SK-N-SH (cell line): ENCODE results near the gene KRTAP9-8. TPM values are rescaled to one million over a fixed set of nuclear protein-coding genes. Genes with fewer than 3 reads are reported as not detected.

Source experiments
- CTCF ChIA-PET: fragments of 300-600, 350-600 bp; formaldehyde crosslinking; extraction: SDS; loops from one replicate; lab custom pipeline; 2021; lab: Yijun Ruan, JAX
- POLR2A ChIA-PET: fragments of 350-600 bp; sonication (Branson Sonifier 250); formaldehyde crosslinking; extraction: SDS; loops from one replicate; lab custom pipeline; 2020; ENCODE audit warnings: antibody characterized with exemption, inconsistent platforms; lab: Yijun Ruan, JAX
- DNase-seq: peaks from one replicate; pipeline ENCODE4 v3.0.0; 2012
- H2AFZ ChIP-seq: fragments of 200-600 bp; sonication (generic); 2 replicates; pipeline ENCODE4 v1.8.1; 2016; ENCODE audit warnings: antibody characterized with exemption, mild to moderate bottlenecking, low read depth
- H3F3A ChIP-seq: fragments of 200-600 bp; sonication (generic); replicated peaks from 2 replicates; pipeline ENCODE3; 2016; ENCODE audit warnings: antibody characterized with exemption, mild to moderate bottlenecking; ENCODE audit not compliant: insufficient read depth
- H3K27ac ChIP-seq, 2 experiments: fragments of 200-500 bp in 1 of 2; fragments of 200-600 bp in 1 of 2; sonication (Bioruptor generic) in 1 of 2; sonication (generic), shearing (Covaris generic) in 1 of 2; 2 replicates each; pipeline versions ENCODE4 v1.5.1 to v1.6.1; 2014 to 2016; ENCODE audit warnings: low read depth in 2 of 2, inconsistent platforms in 1 of 2, low read length in 1 of 2, mild to moderate bottlenecking in 1 of 2, mixed read lengths in 1 of 2
- H3K27me3 ChIP-seq: fragments of 200-600 bp; sonication (generic), shearing (Covaris generic); 2 replicates; pipeline ENCODE4 v1.6.1; 2016; ENCODE audit warnings: mixed run types; ENCODE audit not compliant: insufficient read depth
- H3K36me3 ChIP-seq, 2 experiments: fragments of 200-500 bp in 1 of 2; fragments of 200-600 bp in 1 of 2; sonication (Bioruptor generic) in 1 of 2; sonication (generic) in 1 of 2; replicated peaks in 1 of 2; 2 replicates each; pipeline versions ENCODE3 to v1.5.1; 2014 to 2016; ENCODE audit warnings: low read length in 1 of 2, mild to moderate bottlenecking in 1 of 2; ENCODE audit not compliant: insufficient read depth in 2 of 2, control insufficient read depth in 1 of 2
- H3K4me1 ChIP-seq, 2 experiments: fragments of 200-500 bp in 1 of 2; fragments of 200-600 bp in 1 of 2; sonication (Bioruptor generic) in 1 of 2; sonication (generic), shearing (Covaris generic) in 1 of 2; 2 replicates each; pipeline versions ENCODE4 v1.5.1 to v1.6.1; 2014 to 2016; ENCODE audit warnings: low read depth in 1 of 2, low read length in 1 of 2, mixed run types in 1 of 2; ENCODE audit not compliant: insufficient read depth in 2 of 2, control insufficient read depth in 1 of 2
- H3K4me2 ChIP-seq: fragments of 200-600 bp; sonication (generic), shearing (Covaris generic); 2 replicates; pipeline ENCODE4 v1.6.1; 2017; ENCODE audit warnings: mixed run types
- H3K4me3 ChIP-seq, 2 experiments: fragments of 200-500 bp in 1 of 2; fragments of 200-600 bp in 1 of 2; sonication (Bioruptor generic) in 1 of 2; sonication (generic), shearing (Covaris generic) in 1 of 2; 2 replicates each; pipeline versions ENCODE4 v1.5.1 to v1.8.1; 2014 to 2016; ENCODE audit warnings: low read depth in 2 of 2, inconsistent platforms in 1 of 2, low read length in 1 of 2, mild to moderate bottlenecking in 1 of 2, mixed read lengths in 1 of 2, moderate library complexity in 1 of 2
- H3K79me2 ChIP-seq: fragments of 200-600 bp; sonication (generic); 2 replicates; pipeline ENCODE4 v1.8.1; 2017; ENCODE audit warnings: mild to moderate bottlenecking; ENCODE audit not compliant: insufficient read depth
- H3K9ac ChIP-seq: fragments of 200-600 bp; sonication (generic); 2 replicates; pipeline ENCODE4 v1.6.1; 2017; ENCODE audit warnings: mixed run types
- H3K9me2 ChIP-seq: fragments of 200-600 bp; sonication (generic); 2 replicates; pipeline ENCODE4 v1.6.1; 2017; ENCODE audit warnings: mixed run types
- H3K9me3 ChIP-seq: fragments of 200-600 bp; sonication (generic); 2 replicates; pipeline ENCODE4 v1.6.1; 2017; ENCODE audit warnings: mixed run types, mild to moderate bottlenecking, moderate library complexity
- H4K20me1 ChIP-seq: fragments of 200-600 bp; sonication (generic); 2 replicates; pipeline ENCODE4 v1.6.1; 2017; ENCODE audit warnings: mild to moderate bottlenecking, mixed run types; ENCODE audit not compliant: insufficient read depth
- EP300 ChIP-seq, 2 experiments: IDR thresholded peaks; 2 replicates each; pipeline versions ENCODE4 v1.4.0 to v1.6.1; 2012; ENCODE audit warnings: borderline replicate concordance in 1 of 2, low read depth in 1 of 2, low read length in 1 of 2
- EZH2phosphoT487 ChIP-seq: fragments of 200-600 bp; sonication (generic); IDR thresholded peaks from 2 replicates; pipeline ENCODE4 v1.6.1; 2017; ENCODE audit warnings: low read depth, mixed run types, mild to moderate bottlenecking, antibody characterized with exemption, moderate library complexity, borderline replicate concordance
- FOXM1 ChIP-seq: IDR thresholded peaks from 2 replicates; pipeline ENCODE4 v1.4.0; 2012; ENCODE audit warnings: low read depth, mild to moderate bottlenecking
- GABPA ChIP-seq: IDR thresholded peaks from 2 replicates; pipeline ENCODE4 v1.4.0; 2012; ENCODE audit warnings: low read depth, mild to moderate bottlenecking
- MAX ChIP-seq: IDR thresholded peaks from 2 replicates; pipeline ENCODE4 v1.4.0; 2012; ENCODE audit warnings: low read depth
- NFIC ChIP-seq: IDR thresholded peaks from 2 replicates; pipeline ENCODE4 v1.4.0; 2012; ENCODE audit warnings: borderline replicate concordance
- PBX3 ChIP-seq: IDR thresholded peaks from 2 replicates; pipeline ENCODE4; 2012
- RAD21 ChIP-seq: IDR thresholded peaks from 2 replicates; pipeline ENCODE4 v1.6.1; 2012; ENCODE audit warnings: mild to moderate bottlenecking, low read length
- RCOR1 ChIP-seq: fragments of 150-350 bp; IDR thresholded peaks from 2 replicates; pipeline ENCODE4 v1.6.1; 2017; ENCODE audit warnings: antibody characterized with exemption, low read length
- REST ChIP-seq: IDR thresholded peaks from 2 replicates; pipeline ENCODE4 v1.6.1; 2012; ENCODE audit warnings: mild to moderate bottlenecking, low read depth, low read length, moderate library complexity
- RFX5 ChIP-seq: IDR thresholded peaks from 2 replicates; pipeline ENCODE4 v1.6.1; 2012; ENCODE audit warnings: mild to moderate bottlenecking, improper control_type of control experiment, low read length
- RXRA ChIP-seq: IDR thresholded peaks from 2 replicates; pipeline ENCODE4 v1.4.0; 2012; ENCODE audit warnings: low read depth, mild to moderate bottlenecking, borderline replicate concordance
- SIN3A ChIP-seq: IDR thresholded peaks from 2 replicates; pipeline ENCODE4 v1.6.1; 2012; ENCODE audit warnings: low read depth, mild to moderate bottlenecking, low read length, moderate library complexity, borderline replicate concordance
- TCF12 ChIP-seq: IDR thresholded peaks from 2 replicates; pipeline ENCODE4 v1.4.0; 2012
- YY1 ChIP-seq: IDR thresholded peaks from 2 replicates; pipeline ENCODE4 v1.4.0; 2012; ENCODE audit warnings: low read depth, mild to moderate bottlenecking
- WGBS: methylation state at CpG from one replicate; pipeline ENCODE4 v1.1.6; 2017; ENCODE audit warnings: low lambda C conversion rate; 5-methylcytosine and 5-hydroxymethylcytosine counted together
- polyA plus RNA-seq, 3 experiments: library from polyadenylated mRNA; depleted of rRNA; stranded (reverse); fragments of >200 nt; gene quantifications; 2 replicates each; pipeline ENCODE4 v1.2.3, GENCODE V29; 2012
- TF ChIP-seq, protein P1 (sequence below): fragments of 150-350 bp; IDR thresholded peaks from 2 replicates; pipeline ENCODE4 v1.6.1; 2017; ENCODE audit warnings: antibody characterized with exemption, low read length, low read depth, borderline replicate concordance
- TF ChIP-seq, protein P2 (sequence below): IDR thresholded peaks from 2 replicates; pipeline ENCODE4 v1.4.0; 2012; ENCODE audit warnings: low read depth, borderline replicate concordance
- TF ChIP-seq, protein P3 (sequence below): IDR thresholded peaks from 2 replicates; pipeline ENCODE4 v1.4.0; 2012; ENCODE audit warnings: low read depth, borderline replicate concordance
- TF ChIP-seq, protein P4 (sequence below): fragments of 150-350 bp; IDR thresholded peaks from 2 replicates; pipeline ENCODE4 v1.6.1; 2016; ENCODE audit warnings: mild to moderate bottlenecking, low read depth, low read length

Gene KRTAP9-8
- polyA plus RNA-seq, 1 of the 3 experiments (the other 2 are of a cell fraction) = not detected

- TF ChIP-seq, protein P1, sequence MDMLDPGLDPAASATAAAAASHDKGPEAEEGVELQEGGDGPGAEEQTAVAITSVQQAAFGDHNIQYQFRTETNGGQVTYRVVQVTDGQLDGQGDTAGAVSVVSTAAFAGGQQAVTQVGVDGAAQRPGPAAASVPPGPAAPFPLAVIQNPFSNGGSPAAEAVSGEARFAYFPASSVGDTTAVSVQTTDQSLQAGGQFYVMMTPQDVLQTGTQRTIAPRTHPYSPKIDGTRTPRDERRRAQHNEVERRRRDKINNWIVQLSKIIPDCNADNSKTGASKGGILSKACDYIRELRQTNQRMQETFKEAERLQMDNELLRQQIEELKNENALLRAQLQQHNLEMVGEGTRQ = no peak
- TF ChIP-seq RFX5 (no peak), GABPA (no peak), RXRA (no peak), RCOR1 (no peak), SIN3A (no peak), REST (no peak), FOXM1 (no peak), NFIC (no peak), TCF12 (no peak), RAD21 (no peak), YY1 (no peak), EP300 (IDR thresholded peaks at IDR 0.05; ENCODE audit: borderline replicate concordance in 1 of 2, low read depth in 1 of 2, low read length in 1 of 2) (no peak), MAX (no peak), PBX3 (no peak), EZH2phosphoT487 (no peak)
- TF ChIP-seq, protein P2, sequence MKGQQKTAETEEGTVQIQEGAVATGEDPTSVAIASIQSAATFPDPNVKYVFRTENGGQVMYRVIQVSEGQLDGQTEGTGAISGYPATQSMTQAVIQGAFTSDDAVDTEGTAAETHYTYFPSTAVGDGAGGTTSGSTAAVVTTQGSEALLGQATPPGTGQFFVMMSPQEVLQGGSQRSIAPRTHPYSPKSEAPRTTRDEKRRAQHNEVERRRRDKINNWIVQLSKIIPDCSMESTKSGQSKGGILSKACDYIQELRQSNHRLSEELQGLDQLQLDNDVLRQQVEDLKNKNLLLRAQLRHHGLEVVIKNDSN = no peak
- TF ChIP-seq, protein P3, sequence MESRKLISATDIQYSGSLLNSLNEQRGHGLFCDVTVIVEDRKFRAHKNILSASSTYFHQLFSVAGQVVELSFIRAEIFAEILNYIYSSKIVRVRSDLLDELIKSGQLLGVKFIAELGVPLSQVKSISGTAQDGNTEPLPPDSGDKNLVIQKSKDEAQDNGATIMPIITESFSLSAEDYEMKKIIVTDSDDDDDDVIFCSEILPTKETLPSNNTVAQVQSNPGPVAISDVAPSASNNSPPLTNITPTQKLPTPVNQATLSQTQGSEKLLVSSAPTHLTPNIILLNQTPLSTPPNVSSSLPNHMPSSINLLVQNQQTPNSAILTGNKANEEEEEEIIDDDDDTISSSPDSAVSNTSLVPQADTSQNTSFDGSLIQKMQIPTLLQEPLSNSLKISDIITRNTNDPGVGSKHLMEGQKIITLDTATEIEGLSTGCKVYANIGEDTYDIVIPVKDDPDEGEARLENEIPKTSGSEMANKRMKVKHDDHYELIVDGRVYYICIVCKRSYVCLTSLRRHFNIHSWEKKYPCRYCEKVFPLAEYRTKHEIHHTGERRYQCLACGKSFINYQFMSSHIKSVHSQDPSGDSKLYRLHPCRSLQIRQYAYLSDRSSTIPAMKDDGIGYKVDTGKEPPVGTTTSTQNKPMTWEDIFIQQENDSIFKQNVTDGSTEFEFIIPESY = no peak
- TF ChIP-seq, protein P4, sequence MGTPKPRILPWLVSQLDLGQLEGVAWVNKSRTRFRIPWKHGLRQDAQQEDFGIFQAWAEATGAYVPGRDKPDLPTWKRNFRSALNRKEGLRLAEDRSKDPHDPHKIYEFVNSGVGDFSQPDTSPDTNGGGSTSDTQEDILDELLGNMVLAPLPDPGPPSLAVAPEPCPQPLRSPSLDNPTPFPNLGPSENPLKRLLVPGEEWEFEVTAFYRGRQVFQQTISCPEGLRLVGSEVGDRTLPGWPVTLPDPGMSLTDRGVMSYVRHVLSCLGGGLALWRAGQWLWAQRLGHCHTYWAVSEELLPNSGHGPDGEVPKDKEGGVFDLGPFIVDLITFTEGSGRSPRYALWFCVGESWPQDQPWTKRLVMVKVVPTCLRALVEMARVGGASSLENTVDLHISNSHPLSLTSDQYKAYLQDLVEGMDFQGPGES = no peak
- no peak overlapping the region for H3K4me2 ChIP-seq
- no peak overlapping the region for H3K4me3 ChIP-seq
- H3F3A ChIP-seq = no peaks in the 10 kb centered on the region
- no peaks in the 10 kb centered on the region for H3K79me2 ChIP-seq
- H3K9me2 ChIP-seq = no peaks in the 10 kb centered on the region
- no peaks in the 10 kb centered on the region for H3K4me1 ChIP-seq
- no peaks in the 10 kb centered on the region for H4K20me1 ChIP-seq
- no peak overlapping the region for H3K27ac ChIP-seq
- H3K27me3 ChIP-seq = peaks cover 8% of the 10 kb centered on the region; the same call in 1 of the 2 replicates
- CTCF ChIA-PET = no interaction called here
- no peaks in the 10 kb centered on the region for H3K36me3 ChIP-seq
- H2AFZ ChIP-seq = no peak overlapping the region
- no peak for DNase-seq
- WGBS = 21% methylated on average over 3 of the region's 3 CpGs
- no peaks in the 10 kb centered on the region for H3K9me3 ChIP-seq
- POLR2A ChIA-PET = no interaction called here
- no peak overlapping the region for H3K9ac ChIP-seq
These were observed 26.8 kb downstream of the KRTAP9-8 start for GRCh38 chr17:41264599-41264998.
